Hematopoietic multipotent progenitor cell treated with erythropoietin and hydrocortisone succinate and interleukin-3 and kit ligand, for 4 days (in vitro differentiated cells): Measurements from ENCODE around the gene ABCC4.

Experiments used
- DNase-seq: peaks from one replicate; pipeline ENCODE4 v3.0.0-alpha.2; 2015

The ABCC4 gene

GRCh38 chr13:95258098-95258497 is 43.2 kb downstream of the ABCC4 start:
- no peak for DNase-seq

GRCh38 chr13:95256091-95256490 is 45.2 kb downstream of the ABCC4 start:
- no peak for DNase-seq

- no peak for DNase-seq
Observed at GRCh38 chr13:95255072-95255732, 46.0 kb downstream of the ABCC4 start.

GRCh38 chr13:95254339-95254738 is 46.9 kb downstream of the ABCC4 start:
- no peak for DNase-seq

- no peak for DNase-seq
Observed at GRCh38 chr13:95253033-95253432, 48.2 kb downstream of the ABCC4 start.

- no peak for DNase-seq
Observed at GRCh38 chr13:95251641-95252040, 49.6 kb downstream of the ABCC4 start.

GRCh38 chr13:95250961-95251360 is 50.3 kb downstream of the ABCC4 start:
- DNase-seq: no peak

GRCh38 chr13:95248953-95249352 is 52.3 kb downstream of the ABCC4 start:
- no peak for DNase-seq

- peak; percentile 93 for DNase-seq
Observed at GRCh38 chr13:95247852-95248251, 53.4 kb downstream of the ABCC4 start.

- DNase-seq: peak; percentile 70
Observed at GRCh38 chr13:95247171-95247570, 54.1 kb downstream of the ABCC4 start.

GRCh38 chr13:95246292-95247082 is 54.8 kb downstream of the ABCC4 start:
- peak; percentile 77 for DNase-seq

- DNase-seq: no peak
Observed at GRCh38 chr13:95245071-95245470, 56.2 kb downstream of the ABCC4 start.

- peak; percentile 93 for DNase-seq
Observed at GRCh38 chr13:95243207-95243606, 58.0 kb downstream of the ABCC4 start.

GRCh38 chr13:95241321-95241720 is 59.9 kb downstream of the ABCC4 start:
- DNase-seq: peak; percentile 45

GRCh38 chr13:95239283-95239682 is 62.0 kb downstream of the ABCC4 start:
- peak; percentile 89 for DNase-seq

- no peak for DNase-seq
Observed at GRCh38 chr13:95237310-95237870, 63.9 kb downstream of the ABCC4 start.

- no peak for DNase-seq
Observed at GRCh38 chr13:95236774-95237173, 64.5 kb downstream of the ABCC4 start.

- no peak for DNase-seq
Observed at GRCh38 chr13:95235974-95236373, 65.3 kb downstream of the ABCC4 start.

GRCh38 chr13:95235199-95235756 is 66.0 kb downstream of the ABCC4 start:
- DNase-seq: no peak

- DNase-seq: no peak
Observed at GRCh38 chr13:95234242-95234641, 67.0 kb downstream of the ABCC4 start.

- DNase-seq: no peak
Observed at GRCh38 chr13:95233026-95233635, 68.1 kb downstream of the ABCC4 start.

GRCh38 chr13:95231393-95231792 is 69.9 kb downstream of the ABCC4 start:
- DNase-seq: no peak

GRCh38 chr13:95229855-95230254 is 71.4 kb downstream of the ABCC4 start:
- no peak for DNase-seq
